GM19099 (cell line): ENCODE results near the gene WASL.

Experiments used
- POLR2A ChIP-seq: IDR thresholded peaks from 3 replicates; pipeline ENCODE4 v1.6.1; 2011; ENCODE audit warnings: low read depth; ENCODE audit not compliant: insufficient read length; ENCODE audit errors: extremely low read depth

WASL gene

DNA sequence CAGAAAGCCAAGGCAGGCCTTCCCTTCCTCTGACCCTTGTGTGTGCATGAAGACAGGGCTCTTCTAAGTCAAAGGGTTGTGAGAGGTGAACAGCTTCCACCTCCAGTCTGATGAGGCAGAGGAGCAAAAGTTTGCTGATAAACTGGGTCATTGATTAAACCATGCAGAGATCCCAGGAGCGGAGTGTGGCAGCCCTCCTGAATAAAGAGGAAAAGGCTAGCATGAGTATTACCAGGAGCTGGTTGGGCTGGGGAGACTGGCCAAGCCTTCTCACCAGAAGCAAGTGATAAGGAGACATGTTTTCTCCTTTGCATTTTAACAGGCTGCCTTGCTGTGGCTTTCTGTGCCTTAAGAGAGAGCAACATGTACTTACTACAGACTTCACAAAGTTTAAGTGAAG, 82.9 kb downstream of the WASL start:
- TF ChIP-seq POLR2A = no peak

DNA sequence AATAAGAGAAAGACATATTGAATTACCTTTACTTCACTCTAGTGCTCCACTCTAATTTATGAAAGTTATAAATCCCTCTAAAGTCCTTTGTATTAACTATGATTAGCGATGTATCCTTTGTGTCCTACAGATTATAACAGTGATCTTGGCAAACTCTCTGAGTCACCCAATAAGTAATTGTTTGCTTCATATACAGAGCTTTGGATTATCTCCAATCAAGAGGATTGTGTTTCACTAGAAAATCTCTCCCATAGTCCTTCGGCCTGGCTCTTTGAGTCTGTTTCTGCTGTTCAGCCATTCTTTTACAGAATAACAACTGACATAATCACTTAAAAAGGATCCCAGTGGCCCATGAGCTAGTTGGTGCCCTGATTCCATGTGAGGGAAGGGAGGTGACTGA, 83.6 kb downstream of the WASL start:
- TF ChIP-seq POLR2A = no peak

DNA sequence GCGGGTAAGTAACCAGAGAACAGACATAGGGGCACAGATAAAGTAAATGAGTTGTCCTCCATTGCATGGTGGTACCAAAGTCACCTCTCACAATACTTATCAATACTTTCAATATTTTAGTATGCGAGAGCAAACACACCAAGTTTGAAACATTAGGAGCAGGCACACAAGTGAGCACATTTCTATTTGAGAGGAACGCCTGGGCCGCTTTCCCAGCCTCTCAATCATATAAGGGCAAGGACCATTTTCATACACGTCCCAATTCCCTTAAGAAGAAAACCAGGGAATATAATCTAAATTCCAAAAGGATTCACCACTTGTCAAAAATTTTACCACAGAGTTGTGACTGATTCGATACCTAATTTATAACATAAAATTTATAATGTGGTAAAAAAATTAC, 85.6 kb downstream of the WASL start:
- no peak for TF ChIP-seq POLR2A

DNA sequence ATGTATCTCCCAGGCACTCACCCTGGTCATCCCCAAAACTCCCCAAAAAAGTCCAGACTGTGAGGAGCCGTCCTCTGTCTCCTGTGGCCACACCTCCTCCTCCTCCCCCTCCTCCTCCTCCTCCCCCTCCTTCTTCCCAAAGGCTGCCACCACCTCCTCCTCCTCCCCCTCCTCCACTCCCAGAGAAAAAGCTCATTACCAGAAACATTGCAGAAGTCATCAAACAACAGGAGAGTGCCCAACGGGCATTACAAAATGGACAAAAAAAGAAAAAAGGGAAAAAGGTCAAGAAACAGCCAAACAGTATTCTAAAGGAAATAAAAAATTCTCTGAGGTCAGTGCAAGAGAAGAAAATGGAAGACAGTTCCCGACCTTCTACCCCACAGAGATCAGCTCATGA, 86.0 kb downstream of the WASL start:
- TF ChIP-seq POLR2A = no peak

DNA sequence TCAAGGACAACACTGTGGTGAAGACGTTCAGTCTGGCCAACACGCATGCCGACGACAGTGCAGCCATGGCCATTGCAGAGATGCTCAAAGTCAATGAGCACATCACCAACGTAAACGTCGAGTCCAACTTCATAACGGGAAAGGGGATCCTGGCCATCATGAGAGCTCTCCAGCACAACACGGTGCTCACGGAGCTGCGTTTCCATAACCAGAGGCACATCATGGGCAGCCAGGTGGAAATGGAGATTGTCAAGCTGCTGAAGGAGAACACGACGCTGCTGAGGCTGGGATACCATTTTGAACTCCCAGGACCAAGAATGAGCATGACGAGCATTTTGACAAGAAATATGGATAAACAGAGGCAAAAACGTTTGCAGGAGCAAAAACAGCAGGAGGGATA, 86.5 kb downstream of the WASL start:
- no peak for TF ChIP-seq POLR2A

- no peak for TF ChIP-seq POLR2A
Measured at GRCh38 chr7:123661765-123662164, 87.0 kb downstream of the WASL start.

DNA sequence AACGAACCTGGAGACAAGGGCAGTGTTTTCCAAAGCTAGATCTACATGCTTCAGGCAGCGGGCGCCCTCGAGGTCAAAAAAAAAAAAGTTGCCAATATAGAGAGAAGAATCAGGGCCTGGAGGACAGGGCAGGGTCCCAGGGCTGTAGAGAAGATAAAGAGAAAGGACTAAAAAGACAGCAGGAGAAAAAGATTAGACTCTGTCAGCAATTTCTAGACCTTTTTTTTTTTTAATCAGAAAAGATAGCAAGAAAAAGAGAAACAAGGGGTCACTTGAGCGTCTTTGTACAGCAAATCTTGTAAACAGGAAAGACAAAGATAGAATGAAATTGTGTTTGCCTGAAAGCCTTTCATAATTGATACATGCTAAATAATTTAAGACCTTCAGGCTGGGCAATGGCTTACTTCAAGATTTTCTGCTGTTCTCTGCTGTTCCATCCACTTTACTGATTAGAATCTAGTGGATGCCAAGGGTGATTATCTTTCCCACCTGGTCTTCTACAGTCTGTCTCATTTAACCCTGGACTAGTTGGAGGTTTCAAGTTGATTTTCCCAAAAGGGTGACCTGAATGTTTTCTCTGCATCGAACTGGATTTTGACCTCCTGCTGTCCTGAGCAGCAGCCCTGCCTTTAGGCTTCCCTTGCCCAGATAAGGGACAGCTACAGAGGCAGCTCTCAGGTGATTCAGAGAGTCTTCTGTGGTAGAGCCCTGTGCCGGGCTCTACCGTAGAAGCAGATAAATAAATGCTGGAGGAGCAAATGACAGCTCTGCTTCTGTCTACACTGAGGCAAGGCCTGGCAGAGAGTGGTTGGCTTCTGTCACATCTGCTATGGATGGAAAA, 88.1 kb downstream of the WASL start:
- TF ChIP-seq POLR2A = no peak

DNA sequence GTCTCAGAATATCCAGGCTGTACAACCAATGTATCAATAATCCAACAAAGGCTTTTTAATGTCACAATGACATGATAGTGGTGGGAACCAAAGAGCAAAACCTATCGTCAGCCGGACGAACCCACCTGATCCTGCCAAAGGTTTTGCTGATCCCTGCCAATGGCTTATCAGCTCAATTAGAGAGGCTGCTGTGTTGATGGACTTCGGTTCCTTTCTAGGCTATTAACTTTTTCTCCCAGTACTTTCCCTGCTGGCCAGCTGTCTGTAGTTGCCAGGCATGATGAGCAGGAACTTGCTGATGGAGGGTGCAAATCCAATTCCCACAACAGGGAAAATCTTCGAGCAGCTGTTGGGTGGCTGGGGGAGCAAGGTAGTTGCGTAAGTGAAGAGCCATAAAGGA, 90.8 kb downstream of the WASL start:
- no peak for TF ChIP-seq POLR2A

GRCh38 chr7:123657304-123657685, 91.5 kb downstream of the WASL start:
- no peak for TF ChIP-seq POLR2A

- no peak for TF ChIP-seq POLR2A
Measured at GRCh38 chr7:123656544-123657303, 92.1 kb downstream of the WASL start.

DNA sequence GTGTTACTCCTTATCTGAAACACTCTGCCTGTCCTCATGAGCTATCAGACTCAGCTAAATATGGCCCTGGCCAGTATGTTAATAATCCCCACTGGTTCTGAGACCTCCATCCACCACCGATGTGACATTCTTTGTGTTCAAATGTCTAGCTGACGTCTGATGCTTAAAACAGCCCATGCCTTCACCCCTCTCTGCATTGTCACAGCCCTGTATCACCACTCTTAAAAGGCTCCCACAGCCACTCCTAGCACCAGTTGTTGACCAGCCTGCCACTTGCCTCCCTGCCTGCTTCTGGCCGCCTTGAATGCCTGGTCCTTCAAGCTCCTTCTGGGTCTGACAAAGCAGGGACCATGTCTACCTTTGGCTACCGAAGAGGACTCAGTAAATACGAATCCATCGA, 93.2 kb downstream of the WASL start, which contains the start of gene LMOD2:
LMOD2 (plus strand) TSS at position 253 of the 400 bp plus-strand sequence; CDS start at position 351, 98 bp downstream.
- TF ChIP-seq POLR2A = no peak

- TF ChIP-seq POLR2A = no peak
Measured at GRCh38 chr7:123653162-123653561, 95.6 kb downstream of the WASL start.

- no peak for TF ChIP-seq POLR2A
Measured at GRCh38 chr7:123652406-123652805, 96.4 kb downstream of the WASL start.

- TF ChIP-seq POLR2A = no peak
Measured at GRCh38 chr7:123650595-123650994, 98.2 kb downstream of the WASL start.

DNA sequence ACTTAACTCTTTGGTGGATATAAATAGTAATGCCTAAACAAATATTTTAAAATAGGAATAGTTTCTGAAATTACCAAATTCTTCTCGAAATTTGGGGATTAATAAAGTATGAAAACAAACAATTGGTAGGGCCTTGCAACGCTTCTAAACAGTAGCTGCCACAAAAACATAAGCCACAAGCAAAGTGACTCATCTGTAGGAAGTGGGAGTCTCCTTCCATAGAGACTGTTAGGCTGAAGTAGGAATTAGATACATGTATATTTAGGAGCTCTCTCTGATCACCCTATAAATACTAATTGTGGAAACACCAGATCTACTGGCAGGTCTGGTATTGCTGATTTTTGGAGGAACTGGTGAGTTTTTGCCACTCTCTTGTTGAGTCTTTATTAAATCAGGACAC, 98.8 kb downstream of the WASL start:
- TF ChIP-seq POLR2A = no peak
